HL-60 (cell line): ENCODE data around the gene ITPR3.

Source experiments
- POLR2AphosphoS5 ChIP-seq: IDR thresholded peaks from 2 replicates; pipeline ENCODE4 v1.6.1; 2012; ENCODE audit warnings: low read depth
- TF ChIP-seq, protein P1 (sequence below): IDR thresholded peaks from one replicate; pipeline ENCODE4 v1.5.1; 2011; ENCODE audit warnings: low read length, control low read depth, inconsistent platforms; ENCODE audit not compliant: insufficient read depth
- TF ChIP-seq, protein P2 (sequence below): IDR thresholded peaks from 2 replicates; pipeline ENCODE4 v1.6.1; 2012; ENCODE audit warnings: low read depth; ENCODE audit not compliant: insufficient replicate concordance

DNA sequence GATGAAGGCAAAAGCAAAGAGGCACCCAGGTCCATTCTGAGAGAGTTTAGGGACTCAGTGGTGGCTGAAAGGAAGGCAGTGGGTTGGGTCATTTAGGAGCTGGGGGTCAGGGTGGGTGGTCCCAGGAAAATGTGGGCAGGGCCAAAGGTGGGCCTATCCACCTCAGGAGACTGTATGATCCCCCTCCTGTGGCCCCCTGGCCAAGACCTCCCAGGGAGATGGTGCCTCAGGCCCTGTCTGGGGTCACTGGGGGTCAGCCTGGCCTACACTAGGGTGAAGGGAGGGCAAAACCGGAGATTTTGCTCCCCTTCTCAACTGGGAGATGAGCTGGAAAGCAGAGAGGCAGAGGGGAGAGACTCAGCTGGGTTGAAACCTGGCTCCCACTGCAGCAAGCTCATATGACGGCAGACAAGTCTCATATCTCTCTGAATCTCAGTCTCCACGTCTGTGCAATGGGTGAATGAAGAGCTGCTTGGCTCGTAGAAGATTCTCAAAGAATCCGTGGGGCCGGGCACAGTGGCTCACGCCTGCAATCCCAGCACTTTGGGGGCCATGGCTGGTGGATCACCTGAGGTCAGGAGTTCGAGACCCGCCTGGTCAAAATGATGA lies 29.6 kb upstream of the ITPR3 start:
- TF ChIP-seq, protein P1, sequence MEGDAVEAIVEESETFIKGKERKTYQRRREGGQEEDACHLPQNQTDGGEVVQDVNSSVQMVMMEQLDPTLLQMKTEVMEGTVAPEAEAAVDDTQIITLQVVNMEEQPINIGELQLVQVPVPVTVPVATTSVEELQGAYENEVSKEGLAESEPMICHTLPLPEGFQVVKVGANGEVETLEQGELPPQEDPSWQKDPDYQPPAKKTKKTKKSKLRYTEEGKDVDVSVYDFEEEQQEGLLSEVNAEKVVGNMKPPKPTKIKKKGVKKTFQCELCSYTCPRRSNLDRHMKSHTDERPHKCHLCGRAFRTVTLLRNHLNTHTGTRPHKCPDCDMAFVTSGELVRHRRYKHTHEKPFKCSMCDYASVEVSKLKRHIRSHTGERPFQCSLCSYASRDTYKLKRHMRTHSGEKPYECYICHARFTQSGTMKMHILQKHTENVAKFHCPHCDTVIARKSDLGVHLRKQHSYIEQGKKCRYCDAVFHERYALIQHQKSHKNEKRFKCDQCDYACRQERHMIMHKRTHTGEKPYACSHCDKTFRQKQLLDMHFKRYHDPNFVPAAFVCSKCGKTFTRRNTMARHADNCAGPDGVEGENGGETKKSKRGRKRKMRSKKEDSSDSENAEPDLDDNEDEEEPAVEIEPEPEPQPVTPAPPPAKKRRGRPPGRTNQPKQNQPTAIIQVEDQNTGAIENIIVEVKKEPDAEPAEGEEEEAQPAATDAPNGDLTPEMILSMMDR, result no peak
- TF ChIP-seq POLR2AphosphoS5, result no peak
- TF ChIP-seq, protein P2, sequence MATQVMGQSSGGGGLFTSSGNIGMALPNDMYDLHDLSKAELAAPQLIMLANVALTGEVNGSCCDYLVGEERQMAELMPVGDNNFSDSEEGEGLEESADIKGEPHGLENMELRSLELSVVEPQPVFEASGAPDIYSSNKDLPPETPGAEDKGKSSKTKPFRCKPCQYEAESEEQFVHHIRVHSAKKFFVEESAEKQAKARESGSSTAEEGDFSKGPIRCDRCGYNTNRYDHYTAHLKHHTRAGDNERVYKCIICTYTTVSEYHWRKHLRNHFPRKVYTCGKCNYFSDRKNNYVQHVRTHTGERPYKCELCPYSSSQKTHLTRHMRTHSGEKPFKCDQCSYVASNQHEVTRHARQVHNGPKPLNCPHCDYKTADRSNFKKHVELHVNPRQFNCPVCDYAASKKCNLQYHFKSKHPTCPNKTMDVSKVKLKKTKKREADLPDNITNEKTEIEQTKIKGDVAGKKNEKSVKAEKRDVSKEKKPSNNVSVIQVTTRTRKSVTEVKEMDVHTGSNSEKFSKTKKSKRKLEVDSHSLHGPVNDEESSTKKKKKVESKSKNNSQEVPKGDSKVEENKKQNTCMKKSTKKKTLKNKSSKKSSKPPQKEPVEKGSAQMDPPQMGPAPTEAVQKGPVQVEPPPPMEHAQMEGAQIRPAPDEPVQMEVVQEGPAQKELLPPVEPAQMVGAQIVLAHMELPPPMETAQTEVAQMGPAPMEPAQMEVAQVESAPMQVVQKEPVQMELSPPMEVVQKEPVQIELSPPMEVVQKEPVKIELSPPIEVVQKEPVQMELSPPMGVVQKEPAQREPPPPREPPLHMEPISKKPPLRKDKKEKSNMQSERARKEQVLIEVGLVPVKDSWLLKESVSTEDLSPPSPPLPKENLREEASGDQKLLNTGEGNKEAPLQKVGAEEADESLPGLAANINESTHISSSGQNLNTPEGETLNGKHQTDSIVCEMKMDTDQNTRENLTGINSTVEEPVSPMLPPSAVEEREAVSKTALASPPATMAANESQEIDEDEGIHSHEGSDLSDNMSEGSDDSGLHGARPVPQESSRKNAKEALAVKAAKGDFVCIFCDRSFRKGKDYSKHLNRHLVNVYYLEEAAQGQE, result no peak
